Esophagus squamous epithelium (tissue), 4 donors: ENCODE measurements around the gene SH3PXD2A.

Experiments used
- POLR2A ChIP-seq, 4 donors: fragments of 450-650 bp; IDR thresholded peaks; one replicate each; pipeline ENCODE4 v1.6.1; 2017; ENCODE audit warnings: antibody characterized with exemption in 4 of 4, mild to moderate bottlenecking in 4 of 4, moderate library complexity in 3 of 4
- TF ChIP-seq, protein P1 (sequence below), 6 experiments: fragments of 450-650 bp in 4 of 6; fragments of 200-600 bp in 2 of 6; sonication (generic) in 2 of 6; IDR thresholded peaks; one replicate each; pipeline ENCODE4 v1.5.1; 2016 to 2019; ENCODE audit warnings: antibody characterized with exemption in 6 of 6, mild to moderate bottlenecking in 4 of 6, moderate library complexity in 4 of 6

DNA sequence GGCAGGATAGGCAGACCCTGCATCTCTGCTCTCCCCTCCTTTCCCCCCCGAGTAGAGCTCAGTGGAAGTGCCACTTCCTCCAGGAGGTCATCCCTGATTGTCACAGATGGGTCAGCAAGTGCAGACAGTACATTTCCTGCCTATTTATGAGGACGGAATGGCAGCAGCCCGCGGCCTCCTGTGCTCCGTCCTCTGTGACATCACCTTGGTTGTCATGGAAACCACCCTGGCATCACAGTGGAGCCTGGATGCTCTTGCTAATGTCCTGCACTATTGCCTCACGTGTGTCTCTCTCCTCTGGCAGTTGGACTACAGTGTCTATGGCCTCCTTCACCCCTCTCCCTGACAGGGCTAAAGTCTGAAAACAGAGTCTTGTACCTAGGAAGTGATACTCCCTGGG, 148.6 kb downstream of the SH3PXD2A start:
- TF ChIP-seq POLR2A (IDR thresholded peaks at IDR 0.05) = no peak
- TF ChIP-seq, protein P1, sequence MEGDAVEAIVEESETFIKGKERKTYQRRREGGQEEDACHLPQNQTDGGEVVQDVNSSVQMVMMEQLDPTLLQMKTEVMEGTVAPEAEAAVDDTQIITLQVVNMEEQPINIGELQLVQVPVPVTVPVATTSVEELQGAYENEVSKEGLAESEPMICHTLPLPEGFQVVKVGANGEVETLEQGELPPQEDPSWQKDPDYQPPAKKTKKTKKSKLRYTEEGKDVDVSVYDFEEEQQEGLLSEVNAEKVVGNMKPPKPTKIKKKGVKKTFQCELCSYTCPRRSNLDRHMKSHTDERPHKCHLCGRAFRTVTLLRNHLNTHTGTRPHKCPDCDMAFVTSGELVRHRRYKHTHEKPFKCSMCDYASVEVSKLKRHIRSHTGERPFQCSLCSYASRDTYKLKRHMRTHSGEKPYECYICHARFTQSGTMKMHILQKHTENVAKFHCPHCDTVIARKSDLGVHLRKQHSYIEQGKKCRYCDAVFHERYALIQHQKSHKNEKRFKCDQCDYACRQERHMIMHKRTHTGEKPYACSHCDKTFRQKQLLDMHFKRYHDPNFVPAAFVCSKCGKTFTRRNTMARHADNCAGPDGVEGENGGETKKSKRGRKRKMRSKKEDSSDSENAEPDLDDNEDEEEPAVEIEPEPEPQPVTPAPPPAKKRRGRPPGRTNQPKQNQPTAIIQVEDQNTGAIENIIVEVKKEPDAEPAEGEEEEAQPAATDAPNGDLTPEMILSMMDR (IDR thresholded peaks at IDR 0.05) = no peak
